HG03432 (cell line): ENCODE results near the gene SPEF2.
A peak's percentile ranks its signal among the peaks of the same experiment; 100 is the strongest.

Experiments used
- ATAC-seq: cut with Tn5 transposase; IDR thresholded peaks from one replicate; pipeline ENCODE4 v1.9.1; 2021; ENCODE audit warnings: mild to moderate bottlenecking, moderate library complexity; ENCODE audit not compliant: unreplicated experiment

Gene SPEF2

DNA sequence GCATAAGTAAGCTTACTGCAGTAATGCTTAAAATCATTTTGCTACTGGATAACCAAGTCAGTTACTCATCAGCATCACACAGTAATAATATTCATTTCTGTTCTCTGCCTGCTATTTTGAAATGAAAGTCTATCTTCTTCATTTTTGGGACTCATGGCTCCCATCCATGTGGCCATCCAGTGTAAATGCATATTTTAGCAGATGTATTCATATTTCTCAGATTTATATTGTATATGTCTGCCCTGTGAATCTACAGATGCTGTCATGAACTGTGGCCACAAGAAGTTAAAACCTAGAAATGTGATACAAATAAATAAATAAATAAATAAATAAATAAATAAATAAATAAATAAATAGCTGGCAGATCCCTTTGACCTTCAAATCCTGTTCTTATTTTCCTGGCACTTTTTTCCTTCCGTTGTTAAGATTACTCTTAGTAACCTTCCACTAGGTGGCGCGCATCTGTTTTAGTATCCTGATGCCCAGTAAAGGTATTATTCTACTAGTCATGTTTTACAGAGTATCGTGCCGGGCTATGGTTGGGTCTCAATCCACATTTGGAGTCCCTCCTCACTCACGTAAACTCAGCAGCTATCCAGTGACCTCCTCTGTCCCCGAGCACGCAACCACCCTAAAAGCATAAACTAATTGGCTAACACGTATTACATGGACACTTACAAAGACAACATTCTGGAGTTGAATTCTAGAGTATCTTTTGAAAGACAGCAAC lies 159.9 kb downstream of the SPEF2 start:
- peak; percentile 58 for ATAC-seq

GRCh38 chr5:35778259-35778769 lies 160.7 kb downstream of the SPEF2 start:
- ATAC-seq, result no peak

- no peak for ATAC-seq
Measured at GRCh38 chr5:35780236-35780635, 162.6 kb downstream of the SPEF2 start.

DNA sequence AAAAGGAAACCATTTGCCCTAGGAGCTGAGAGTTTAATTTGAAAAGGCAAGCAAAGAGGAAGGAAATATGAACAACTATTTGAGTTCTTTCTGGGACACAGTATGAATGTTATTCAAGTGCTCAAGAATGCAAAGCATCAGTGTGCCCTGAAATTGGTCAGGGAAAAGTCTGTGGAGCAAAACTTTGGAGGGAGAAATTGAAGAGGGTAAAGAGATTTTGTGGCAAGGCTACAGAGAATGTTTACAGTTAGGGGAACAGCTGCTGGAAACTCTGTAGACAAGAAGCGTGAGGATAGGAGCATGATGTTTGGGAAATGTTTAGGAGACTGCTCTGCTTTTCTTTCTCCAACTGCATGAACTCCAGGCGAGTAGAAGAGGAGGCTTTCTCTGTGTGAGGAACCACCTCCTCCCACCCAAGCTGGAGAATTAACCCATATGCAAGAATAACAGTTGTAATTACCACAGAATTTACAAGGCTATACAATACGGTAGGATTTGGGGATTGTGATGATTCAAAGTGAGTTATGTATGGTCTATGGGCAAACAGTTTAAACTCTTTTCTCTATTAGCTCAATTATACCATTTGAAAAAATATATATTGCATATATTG lies 163.6 kb downstream of the SPEF2 start:
- no peak for ATAC-seq

- no peak for ATAC-seq
Measured at GRCh38 chr5:35783551-35783950, 165.9 kb downstream of the SPEF2 start.

DNA sequence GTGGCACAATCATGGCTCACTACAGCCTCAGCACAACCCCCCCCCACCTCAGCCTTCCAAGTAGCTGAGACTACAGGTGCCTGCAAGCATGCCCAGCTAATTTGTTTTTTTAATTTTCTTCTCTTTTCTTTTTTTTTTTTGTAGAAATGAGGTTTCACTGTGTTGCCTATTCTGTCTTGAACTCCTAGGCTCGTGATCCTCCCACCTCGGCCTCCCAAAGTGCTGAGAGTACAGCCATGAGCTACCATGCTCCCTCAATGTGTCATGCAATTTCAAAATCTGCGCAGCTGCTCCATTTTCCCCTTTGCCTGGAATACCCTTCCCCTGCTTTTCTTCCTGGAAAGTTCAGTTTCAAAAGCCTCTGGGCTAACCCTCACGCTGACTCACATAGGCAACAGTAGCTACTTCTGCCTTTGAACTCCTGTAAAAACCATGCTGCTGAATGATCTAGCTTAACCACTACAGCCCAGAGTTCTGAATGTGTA lies 168.0 kb downstream of the SPEF2 start:
- ATAC-seq, result no peak

DNA sequence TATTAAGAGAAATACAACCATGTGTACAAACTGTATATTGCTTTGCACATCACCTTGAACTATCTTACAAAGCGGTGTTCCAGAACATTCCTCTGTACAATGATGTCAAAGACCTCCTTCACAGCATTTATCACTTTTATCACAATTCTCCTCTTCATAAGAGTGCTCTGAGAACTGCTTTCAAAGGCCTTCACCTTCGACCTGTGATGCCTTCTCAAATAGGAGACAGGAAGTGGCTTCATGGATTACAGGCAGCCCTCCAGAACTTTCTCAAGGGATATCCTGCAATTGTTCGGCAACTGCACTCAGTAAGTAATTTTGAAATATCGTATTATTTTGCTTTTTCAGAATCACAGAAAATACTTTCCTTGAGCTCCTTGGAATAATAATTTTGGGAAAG lies 171.1 kb downstream of the SPEF2 start:
- ATAC-seq, result no peak

- no peak for ATAC-seq
Measured at GRCh38 chr5:35789732-35790456, 172.2 kb downstream of the SPEF2 start.

DNA sequence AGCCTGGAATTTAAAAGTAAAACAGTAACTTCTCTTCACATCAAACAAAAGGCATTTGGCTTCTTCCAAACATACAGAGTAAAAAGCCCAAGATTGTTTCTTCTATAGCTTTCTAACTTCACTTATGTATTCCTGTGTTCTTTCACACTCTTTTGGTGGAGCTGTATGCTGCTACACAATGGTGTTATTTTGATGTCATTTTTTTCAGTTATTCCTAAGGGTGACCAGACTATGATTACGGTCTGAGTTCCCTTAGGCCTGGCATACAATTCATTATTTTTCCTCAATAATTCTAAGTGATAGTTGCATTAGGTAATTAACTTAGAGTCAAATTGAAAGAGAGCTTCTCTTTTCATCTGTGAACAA lies 172.8 kb downstream of the SPEF2 start:
- ATAC-seq, result no peak

- ATAC-seq, result no peak
Measured at GRCh38 chr5:35794328-35794619, 176.6 kb downstream of the SPEF2 start.

GRCh38 chr5:35794684-35795375 lies 177.2 kb downstream of the SPEF2 start:
- no peak for ATAC-seq

- ATAC-seq, result no peak
Measured at GRCh38 chr5:35799181-35799580, 181.5 kb downstream of the SPEF2 start.

GRCh38 chr5:35799753-35800152 lies 182.1 kb downstream of the SPEF2 start:
- ATAC-seq, result no peak

DNA sequence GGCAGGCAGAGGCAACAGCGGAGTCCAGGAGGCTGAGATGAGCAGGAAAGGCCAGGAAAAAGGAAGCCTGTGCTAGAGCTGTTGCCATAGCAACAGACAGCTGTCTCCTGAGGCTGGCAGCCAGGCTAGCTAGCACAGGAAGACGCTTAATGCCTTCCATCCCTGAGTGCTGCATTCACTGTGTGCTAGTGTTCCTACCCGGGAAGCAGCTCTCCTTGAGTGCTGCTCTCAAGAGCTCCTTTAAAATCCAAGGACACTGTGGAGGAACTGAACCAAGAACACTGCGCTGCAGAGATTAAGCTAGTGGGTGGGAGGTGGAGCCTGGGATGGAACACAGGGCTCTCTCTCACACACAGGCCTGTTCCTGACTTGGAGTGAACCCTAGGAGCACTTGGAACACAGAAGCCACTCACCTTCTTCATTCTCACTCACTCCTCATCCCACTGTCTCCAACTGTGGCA lies 185.6 kb downstream of the SPEF2 start:
- ATAC-seq, result no peak

DNA sequence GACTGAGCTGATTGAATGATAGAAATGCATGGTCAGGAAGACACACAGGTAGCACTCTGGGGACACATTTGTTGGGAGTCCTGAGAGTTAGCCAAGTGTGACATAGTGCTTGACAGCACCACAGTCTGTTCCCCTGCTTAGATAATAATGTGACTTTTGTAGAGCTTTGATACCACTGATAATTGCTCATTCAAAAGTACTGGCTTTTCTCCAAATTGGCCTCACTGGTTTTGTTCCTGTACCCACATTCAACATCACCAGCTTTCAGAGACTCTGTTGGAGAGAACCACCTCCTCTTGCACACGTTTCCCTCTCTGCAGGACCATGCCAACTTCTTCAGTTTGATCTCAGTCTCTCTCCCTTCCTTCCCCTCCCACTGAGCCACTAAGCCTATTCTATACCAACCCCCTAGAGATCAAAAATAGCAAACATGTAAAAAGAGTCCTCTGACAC lies 186.6 kb downstream of the SPEF2 start:
- ATAC-seq, result no peak

DNA sequence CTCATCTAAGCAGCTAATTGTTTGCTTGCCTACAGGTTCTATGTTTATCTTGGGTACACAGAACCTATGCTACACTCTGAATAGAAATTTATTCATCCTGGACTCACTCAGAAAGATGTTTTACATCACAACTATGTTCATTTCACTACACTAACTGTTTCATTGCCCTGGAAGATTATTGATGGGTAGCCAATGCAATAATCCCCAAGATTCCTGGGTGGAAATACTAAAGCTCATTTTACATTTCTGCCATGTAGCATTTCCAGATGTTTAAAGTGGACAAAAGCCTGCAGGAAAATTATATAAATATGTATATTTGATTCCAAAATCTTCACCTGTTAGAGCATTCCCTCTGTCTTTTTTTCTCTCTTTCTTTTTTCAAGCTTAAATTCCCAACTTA lies 187.2 kb downstream of the SPEF2 start:
- ATAC-seq, result no peak

DNA sequence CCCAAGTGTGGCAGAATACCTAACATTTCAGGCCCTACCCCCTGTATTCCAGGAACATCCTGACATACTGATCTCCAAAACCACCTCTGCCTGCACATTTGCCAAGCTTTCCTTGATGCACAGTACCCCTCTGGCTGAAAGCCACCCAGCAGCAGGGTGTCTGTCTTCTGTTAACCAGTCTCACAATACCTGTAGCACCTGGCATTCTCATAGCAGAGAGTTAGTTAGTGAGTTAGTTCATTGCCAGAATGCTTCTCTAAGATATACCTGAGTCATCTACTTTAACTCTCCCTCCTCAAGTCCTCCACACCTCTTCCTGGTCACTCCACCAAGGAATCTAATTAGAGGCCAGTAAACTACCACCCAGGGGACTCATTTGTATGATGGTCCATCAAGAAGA lies 192.9 kb downstream of the SPEF2 start:
- no peak for ATAC-seq

GRCh38 chr5:35811108-35811741 lies 193.6 kb downstream of the SPEF2 start:
- ATAC-seq, result no peak

- ATAC-seq, result no peak
Measured at GRCh38 chr5:35813521-35813920, 195.9 kb downstream of the SPEF2 start.

- peak; percentile 71 for ATAC-seq
Measured at GRCh38 chr5:35815089-35815936, 197.7 kb downstream of the SPEF2 start.
